Amygdala (tissue), 56 donors: ENCODE results near the gene ARHGEF16.

Experiments used
- DNase-seq, 56 donors: peaks; one replicate each; lab custom pipeline; 2025; lab: John Stamatoyannopoulos, UW

ARHGEF16 gene

GRCh38 chr1:3495776-3496745 is 41.6 kb downstream of the ARHGEF16 start:
- DNase-seq, result no peak

- no peak for DNase-seq
These were observed 42.5 kb downstream of the ARHGEF16 start for GRCh38 chr1:3496916-3497315.

- no peak for DNase-seq
These were observed 43.1 kb downstream of the ARHGEF16 start for GRCh38 chr1:3497521-3497920.

GRCh38 chr1:3498246-3498930 is 43.9 kb downstream of the ARHGEF16 start:
- DNase-seq, result no peak

DNA sequence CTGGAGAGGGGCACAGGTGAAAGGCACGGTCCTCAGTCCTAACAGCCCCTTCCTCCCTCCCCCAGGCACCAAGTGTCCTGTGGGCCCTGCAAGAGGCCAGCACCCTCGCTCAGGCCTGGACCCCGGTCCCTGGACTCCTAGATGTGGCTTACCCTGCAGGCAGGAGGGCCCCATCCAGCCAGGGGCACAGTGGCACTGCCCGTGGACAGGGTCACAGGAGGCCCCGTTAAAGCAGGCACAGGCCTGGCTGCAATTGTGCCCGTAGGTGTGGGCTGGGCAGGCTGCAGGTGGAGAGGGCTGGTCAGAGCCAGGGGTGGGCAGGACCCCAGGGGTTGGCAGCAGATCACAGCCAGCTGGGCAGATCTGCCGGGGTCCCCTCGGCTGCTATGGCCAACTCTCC is 44.5 kb downstream of the ARHGEF16 start:
- no peak for DNase-seq

DNA sequence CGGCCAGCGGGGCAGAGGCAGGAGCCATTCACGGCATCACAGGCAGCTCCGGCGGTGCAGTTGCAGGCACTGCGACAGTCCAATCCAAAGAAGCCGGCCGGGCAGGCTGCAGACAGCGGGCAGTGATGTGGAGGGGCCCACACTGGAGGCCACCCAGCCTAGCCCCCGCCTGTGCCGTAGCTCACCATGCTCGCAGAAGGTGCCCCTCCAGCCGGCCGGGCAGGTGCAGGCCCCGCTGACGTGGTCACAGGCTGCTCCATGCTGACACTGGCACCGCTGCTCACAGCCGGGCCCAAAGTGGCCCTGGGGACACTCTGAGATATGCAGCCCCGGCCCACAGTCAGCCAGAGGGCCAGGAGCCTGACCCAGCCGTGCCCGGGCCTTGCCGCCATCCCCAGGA is 45.1 kb downstream of the ARHGEF16 start:
- DNase-seq, result no peak

- DNase-seq, result no peak
These were observed 45.9 kb downstream of the ARHGEF16 start for GRCh38 chr1:3500265-3500835.

- no peak for DNase-seq
These were observed 47.0 kb downstream of the ARHGEF16 start for GRCh38 chr1:3501437-3501836.

- DNase-seq, result peak in 37 of 56 donors; percentile 1 to 97 (median 24)
These were observed 47.6 kb downstream of the ARHGEF16 start for GRCh38 chr1:3501856-3502640.

DNA sequence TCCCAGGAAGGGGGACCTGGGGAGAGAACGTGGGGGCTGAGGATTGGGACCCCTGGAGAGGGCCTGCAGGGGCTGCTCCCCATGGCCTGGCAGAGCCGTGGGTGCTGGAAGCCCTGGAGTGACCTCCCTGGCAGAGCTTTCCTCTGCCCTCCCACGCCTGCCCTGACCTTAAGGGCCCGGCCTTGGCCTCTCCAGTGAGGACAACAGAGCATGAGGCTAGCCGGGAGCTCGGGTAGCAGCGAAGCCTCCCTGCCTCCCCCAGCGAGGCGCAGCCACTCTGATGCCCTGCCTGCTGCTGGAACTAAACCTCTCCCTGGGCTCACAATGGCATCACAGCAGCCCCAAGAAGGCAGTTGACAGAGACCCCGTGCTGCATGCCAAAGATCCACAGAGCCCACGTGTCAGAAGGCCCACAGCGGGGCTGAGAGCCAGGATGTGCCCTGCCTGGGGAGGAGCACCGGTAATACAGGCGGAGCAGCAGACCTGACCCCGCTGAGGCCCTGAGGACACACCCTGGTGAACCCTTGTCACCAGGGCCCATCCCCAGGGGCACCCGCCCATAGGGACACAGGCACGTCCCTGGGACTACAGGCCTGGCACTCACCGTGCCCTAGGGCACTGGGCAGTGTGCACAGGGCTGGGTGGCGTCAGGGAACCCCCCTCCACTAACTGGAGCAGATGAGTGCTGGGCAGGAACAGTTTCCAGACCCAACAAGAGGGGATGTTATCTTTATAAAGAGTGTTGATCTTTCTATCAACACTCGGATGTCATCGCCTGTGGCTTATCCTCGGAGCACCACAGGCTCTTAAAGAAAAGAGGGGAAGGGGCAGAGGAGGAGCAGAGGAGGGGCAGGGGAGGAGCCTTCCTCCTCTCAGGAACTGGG is 48.4 kb downstream of the ARHGEF16 start:
- no peak for DNase-seq

DNA sequence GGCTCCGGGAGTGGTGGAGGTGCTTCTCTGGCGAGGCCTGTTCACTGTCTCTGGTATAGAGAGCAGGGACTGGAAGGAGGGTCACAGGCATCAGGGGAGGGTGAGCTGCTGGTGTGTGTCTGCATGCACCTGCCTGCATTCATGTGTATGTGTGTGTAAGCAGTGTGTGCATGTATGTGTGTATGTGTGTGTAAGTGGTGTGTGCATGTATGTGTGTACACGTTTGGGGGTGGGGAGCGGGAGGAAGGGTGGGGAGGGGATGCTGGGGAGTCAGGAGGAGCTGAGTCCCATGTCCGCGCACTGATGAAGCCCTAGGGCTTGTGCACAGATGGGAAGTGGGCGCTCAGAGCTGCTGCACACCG is 49.0 kb downstream of the ARHGEF16 start:
- no peak for DNase-seq

- peak in 42 of 56 donors; percentile 3 to 75 (median 38) for DNase-seq
These were observed 49.8 kb downstream of the ARHGEF16 start for GRCh38 chr1:3504151-3504821.

GRCh38 chr1:3504822-3505153 is 50.3 kb downstream of the ARHGEF16 start:
- DNase-seq, result peak in 4 of 56 donors; percentile 11 to 39 (median 24)

GRCh38 chr1:3505161-3505560 is 50.7 kb downstream of the ARHGEF16 start:
- no peak for DNase-seq

DNA sequence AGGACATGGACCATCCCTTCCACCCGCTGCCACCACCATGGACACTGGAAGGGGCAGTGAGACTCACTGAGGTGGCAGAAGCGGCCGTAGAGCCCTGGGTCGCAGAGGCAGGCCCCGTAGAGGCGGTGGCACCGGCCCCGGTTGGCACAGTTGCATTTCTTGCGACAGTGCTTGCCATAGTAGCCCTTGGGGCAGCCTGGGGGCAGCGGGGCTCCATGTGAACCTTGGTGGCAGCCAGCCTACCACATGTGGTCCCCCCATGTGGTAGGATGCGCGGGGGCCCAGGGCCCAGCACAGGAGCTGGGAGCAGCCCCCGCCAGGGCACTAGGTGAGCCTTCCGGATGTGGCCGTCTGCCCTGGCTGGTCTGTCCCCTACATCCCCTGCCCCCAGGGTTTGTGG is 51.6 kb downstream of the ARHGEF16 start:
- DNase-seq, result no peak

DNA sequence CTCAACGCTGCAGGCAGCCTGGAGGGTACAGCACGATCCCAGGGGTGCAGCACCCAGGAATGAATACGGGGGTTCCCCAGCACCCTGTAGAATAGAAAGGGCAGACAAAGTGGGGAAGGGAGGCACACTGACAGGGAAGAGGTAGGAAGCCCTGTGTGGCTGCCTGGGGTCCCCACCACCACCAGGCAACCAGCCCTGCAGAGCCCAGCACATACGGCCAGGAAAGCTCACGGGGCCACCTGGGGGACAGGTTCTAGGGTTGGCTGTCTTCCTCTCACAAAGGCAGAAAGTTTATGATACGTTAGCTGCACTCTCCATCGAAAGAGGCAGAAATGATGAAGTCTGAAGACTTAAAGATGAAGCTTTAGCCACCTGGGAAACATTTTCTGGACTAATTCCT is 52.5 kb downstream of the ARHGEF16 start:
- no peak for DNase-seq

- DNase-seq, result no peak
These were observed 53.3 kb downstream of the ARHGEF16 start for GRCh38 chr1:3507636-3508275.

DNA sequence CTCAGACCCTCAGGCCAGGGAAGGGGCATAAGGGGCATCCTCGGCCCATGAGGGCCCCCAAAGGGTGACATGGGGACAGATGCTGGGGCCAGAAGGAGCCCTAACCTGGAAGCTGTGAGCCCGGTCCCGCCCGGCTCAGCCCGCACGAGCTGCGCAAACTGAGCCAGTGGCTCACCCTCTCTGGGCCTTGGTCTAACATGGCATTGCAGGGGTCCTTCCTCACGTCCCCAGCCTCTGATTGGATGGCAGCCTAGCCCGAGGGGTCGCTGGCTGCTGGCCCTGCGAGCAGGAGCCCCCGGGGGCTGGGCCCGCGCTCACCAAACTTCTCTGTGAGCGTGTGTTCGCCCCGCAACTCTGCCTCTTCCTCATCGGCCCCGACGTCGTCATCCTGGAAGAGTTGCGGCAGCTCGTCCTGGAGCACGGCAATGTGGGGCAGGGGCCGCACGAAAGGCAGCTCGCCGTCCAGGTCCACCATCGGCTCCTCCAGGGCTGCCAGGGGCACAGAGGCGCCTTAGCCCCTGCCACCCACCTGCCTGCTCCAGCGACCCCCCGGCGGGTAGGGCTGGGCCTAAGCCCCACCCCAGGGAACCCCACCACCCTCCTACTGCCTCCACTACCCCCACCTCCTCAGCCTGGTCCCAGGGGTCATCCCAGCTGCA is 54.4 kb downstream of the ARHGEF16 start:
- no peak for DNase-seq
